Ramos (cell line): ENCODE measurements around the gene NOL6.

Experiments used
- in situ Hi-C: fragments of 300-500 bp; cut with MboI; formaldehyde crosslinking; loops from one replicate; pipeline ENCODE4 v1.14.3; 2022; ENCODE audit warnings: low sequenced_read_pairs; ENCODE audit not compliant: unreplicated experiment

The NOL6 gene

DNA sequence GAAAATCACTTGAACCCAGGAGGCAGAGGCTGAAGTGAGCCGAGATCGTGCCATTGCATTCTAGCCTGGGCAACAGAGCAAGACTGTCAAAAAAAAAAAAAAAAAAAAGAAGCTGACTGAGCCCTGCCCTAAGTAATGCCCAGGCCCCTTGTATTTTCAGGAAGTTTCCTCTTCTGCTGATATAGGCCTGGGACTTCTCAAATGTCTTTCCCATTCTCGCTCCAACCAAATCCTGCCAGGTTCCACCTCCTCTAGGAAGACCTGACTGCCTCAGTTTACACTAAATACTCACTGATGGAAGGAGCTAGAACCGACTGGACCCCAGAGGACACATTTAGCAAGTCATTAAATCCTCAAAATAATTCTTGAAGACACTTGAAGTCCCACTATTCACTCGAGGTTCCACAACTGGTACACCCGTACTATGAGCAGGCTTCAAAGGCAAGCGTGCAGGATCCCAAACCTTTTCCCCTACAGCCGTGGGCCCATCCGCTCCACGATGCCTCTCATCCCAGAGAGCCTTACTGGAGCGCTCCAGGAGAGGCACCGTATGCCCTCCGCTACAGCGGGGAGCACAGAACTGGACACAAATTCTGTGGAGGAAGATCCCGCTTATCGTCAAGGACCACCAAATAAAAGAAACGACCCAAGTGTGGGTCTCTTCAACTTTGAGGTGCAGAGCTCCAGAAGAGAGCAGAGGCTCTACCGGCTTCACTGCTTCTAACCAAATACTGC, 676 bp downstream of the NOL6 start:
- in situ Hi-C loops, result no loop called here

DNA sequence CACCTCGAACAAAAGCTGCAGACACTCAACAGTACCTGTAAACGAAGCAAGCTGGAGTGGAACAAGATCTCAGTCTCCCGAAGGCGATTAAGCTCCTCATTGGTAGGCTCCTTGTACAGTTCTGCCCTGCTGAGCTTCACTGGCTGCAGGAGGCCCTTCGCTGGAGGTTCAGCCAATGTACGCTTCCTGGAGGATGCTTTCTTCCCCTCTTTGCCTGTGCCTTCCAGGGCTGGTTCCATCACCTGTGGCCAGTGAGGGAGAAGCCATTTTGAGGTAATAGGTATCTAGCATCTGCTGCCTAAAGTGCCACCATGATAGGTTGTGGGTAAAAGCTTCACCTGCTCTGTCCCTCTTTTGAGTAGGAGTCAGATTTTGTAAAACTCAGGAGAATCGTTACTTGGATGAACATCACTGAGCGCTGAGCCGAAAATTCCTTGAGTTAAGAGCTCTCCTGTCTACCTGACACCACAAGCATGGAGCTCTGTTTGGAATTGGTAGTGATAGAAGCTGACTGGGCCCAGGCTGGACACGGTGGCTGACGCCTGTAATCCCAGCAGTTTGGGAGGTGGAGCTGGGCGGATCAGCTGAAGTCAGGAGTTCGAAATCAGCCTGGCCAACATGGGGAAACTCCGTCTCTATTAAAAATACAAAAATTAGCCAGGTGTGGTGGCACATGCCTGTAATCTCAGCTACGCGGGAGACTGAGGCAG, 1.4 kb downstream of the NOL6 start:
- in situ Hi-C loops, result no loop called here

GRCh38 chr9:33471361-33471760, 2.4 kb downstream of the NOL6 start:
- in situ Hi-C loops, result no loop called here

- in situ Hi-C loops, result loop anchor here (5.0 to 10.0 kb wide), 2 partner anchors 53 to 165 kb away; no protein-coding TSS in a partner anchor
Measured at GRCh38 chr9:33469891-33470290, 3.8 kb downstream of the NOL6 start.

DNA sequence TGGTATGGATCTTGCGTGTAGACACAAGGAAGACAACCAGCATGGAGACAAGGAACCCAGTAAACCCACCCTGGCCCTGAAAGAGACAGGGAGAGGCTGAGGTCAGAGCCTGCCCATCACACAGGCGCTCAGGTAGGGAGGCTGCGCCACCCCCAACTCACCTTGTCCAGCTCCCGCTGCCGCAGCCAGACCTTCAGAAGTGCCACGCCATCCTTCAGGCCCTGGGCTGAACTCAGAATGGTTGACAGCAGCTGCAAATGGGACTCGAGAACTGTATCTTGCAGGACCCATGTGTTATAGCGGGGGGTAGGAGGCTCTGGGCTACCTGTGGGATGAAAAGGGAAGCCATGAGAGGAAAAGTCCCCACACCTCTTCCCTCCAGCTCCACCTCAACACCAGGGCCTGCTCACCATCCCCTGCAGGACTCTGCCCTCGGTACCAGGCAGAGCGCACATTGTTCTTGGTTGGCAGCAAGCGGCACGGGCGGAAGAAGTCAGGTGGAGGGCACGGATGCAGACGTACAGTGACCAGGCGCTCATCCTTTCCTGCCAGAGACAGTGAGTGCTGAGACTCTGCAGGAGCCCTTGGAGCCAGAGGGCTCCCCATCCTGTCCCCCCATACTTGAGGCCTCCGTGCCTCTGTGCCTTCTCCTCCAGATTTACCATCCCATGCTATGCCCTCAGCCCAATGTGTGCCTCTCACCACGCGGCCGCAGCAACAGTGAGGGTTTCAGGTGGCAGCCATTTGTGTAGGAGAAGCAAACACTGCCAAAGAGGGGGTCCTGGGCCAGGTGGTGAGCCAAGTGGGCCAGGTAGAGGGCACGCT, 4.7 kb downstream of the NOL6 start:
- in situ Hi-C loops, result loop anchor here (5.0 to 10.0 kb wide), 2 partner anchors 52 to 164 kb away; no protein-coding TSS in a partner anchor

GRCh38 chr9:33468215-33468730, 5.5 kb downstream of the NOL6 start:
- in situ Hi-C loops, result loop anchor here (5.0 to 10.0 kb wide), 2 partner anchors 51 to 163 kb away; no protein-coding TSS in a partner anchor

- in situ Hi-C loops, result loop anchor here (5.0 to 10.0 kb wide), 2 partner anchors 50 to 163 kb away; no protein-coding TSS in a partner anchor
Measured at GRCh38 chr9:33467526-33467925, 6.2 kb downstream of the NOL6 start.

- in situ Hi-C loops, result loop anchor here (5.0 to 10.0 kb wide), 2 partner anchors 50 to 162 kb away; no protein-coding TSS in a partner anchor
Measured at GRCh38 chr9:33466565-33467495, 6.9 kb downstream of the NOL6 start.

DNA sequence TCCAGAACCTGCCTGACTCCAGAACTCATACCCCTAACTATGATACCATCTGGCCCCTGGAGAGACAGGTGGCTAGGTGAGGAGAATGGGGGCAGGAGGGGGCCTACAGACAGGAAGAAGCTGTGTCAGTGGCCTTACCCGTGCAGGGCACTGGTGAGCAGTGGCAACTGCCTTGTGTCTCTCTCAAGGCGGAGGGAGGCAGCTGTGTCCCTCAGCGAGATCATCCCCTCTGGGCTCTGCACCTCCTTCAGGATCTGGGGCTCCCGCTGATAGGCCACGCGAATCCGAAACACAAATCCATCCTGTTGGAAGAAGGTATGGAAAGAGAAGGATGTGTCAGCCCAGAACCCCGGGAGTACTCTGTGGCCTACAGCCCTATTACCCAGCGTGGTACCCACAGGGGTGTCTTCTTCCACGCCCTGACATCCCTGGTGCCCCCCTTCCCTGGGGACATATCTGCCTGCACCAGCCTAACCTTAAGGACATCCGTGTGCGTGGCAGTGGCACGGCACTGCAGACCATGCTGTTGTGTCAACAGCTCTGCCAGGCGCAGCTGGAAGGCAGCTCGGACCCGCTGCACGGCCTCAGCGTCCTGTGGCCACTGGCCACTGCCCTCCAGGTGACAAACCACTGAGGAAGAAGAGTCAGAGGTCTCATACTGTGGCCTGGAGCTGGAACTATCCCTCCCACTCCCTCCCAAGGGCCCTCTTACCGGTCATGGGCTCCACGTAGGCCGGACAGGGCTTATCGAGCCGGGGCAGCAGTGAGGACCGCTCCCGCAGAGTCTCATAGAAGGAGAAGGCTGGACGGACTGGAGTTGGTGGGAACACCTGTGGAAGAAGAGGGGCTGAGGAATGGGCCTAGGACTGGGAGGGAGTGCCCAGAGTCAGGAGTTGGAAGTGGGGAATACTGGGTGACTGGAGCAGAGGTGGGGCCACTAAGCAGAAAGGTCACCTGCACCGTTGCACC, 7.8 kb downstream of the NOL6 start:
- in situ Hi-C loops, result loop anchor here (5.0 to 10.0 kb wide), 2 partner anchors 49 to 161 kb away; no protein-coding TSS in a partner anchor

GRCh38 chr9:33465096-33465495, 8.6 kb downstream of the NOL6 start:
- in situ Hi-C loops, result loop anchor here (5.0 to 10.0 kb wide), 2 partner anchors 48 to 160 kb away; no protein-coding TSS in a partner anchor

DNA sequence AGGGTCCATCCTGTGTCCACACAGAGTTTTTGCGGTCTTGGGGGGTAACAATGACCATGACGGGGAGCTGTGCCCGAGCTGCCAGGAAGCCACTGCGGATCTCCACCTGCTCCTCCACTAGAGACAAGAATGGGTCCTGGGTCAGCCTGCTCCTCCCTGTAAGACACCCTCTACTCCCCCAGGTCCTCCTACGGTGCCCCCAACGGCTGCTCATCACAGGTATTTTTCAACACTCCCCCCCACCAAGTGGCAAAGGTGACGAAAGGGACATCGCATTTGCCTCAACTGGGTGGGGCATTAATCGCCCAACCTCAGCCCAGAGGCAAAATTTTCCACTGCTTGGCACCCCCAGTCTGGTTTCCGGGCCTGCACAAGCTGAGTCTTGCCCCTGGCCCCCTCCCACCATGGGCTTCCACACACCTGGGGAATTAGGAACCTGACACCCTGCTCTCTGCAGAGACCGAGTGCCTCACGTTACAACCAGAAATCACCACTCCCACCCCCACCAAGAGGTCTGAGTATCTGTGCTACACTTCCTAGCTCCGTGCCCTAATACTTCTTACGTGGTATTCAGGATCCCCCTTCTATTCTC, 9.6 kb downstream of the NOL6 start:
- in situ Hi-C loops, result loop anchor here (10.0 kb wide), 1 partner anchor 159 kb away; no protein-coding TSS in a partner anchor

DNA sequence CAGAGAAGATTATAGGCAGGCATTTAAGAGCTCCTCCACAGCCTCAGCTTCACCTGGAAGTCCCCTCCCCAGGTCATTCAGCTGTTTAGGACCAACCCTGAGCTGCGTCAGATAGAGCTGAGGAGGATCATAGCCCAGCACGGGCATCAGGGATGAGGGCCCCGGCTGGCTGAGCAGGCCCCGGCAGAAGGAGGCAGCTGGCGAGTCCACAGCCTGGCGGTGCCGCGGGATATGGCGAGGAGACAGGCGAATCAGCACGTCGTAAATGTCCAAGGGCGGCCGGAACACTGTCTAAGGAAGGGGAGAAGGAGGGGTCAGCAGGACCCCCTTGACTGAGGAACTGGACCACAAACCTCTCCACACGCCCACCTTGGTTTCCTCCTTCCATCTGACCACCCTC, 10.6 kb downstream of the NOL6 start:
- in situ Hi-C loops, result loop anchor here (10.0 kb wide), 1 partner anchor 158 kb away; no protein-coding TSS in a partner anchor

DNA sequence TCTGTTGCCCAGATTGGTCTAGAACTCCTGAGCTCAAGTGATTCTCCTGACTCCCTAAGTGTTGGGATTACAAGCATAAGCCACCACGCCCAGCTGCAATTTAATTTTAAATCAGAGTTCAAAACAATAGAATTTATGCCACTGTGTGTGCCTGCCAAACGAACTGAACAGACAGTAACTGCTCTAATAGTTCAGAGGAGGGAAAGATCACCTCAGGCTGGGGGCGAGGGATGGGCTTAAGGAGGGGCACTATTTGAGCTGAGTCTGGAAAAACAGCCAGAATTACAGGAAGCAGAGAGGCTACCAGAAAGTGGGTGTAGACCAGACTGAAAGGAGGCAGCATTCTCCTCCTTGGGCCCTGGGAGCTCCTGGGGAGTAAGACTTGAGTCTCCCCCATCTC, 12.2 kb downstream of the NOL6 start:
- in situ Hi-C loops, result loop anchor here (10.0 kb wide), 1 partner anchor 157 kb away; no protein-coding TSS in a partner anchor

- in situ Hi-C loops, result loop anchor here (10.0 kb wide), 1 partner anchor 156 kb away; no protein-coding TSS in a partner anchor
Measured at GRCh38 chr9:33460854-33461253, 12.9 kb downstream of the NOL6 start.

DNA sequence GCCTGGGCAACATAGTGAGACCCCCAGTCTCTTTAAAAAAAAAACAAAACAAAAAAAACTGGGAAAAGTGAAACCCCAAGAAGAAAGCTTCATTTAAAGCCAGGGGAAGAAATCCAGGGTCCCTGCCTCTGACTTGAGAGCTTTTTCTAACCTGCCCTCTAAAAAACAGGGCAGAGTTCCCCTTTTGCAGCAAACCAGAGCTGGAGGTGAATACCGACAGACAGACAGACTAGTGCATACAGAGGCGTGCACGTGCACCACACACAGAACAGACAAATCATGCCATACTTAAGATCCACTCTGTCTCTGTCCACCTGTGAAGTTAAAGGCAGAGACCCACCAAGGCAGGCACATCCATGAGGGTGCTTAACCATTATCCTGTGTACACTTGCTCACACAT, 14.6 kb downstream of the NOL6 start:
- in situ Hi-C loops, result no loop called here

GRCh38 chr9:33458444-33458843, 15.3 kb downstream of the NOL6 start:
- in situ Hi-C loops, result no loop called here

GRCh38 chr9:33455945-33456344, 17.8 kb downstream of the NOL6 start:
- in situ Hi-C loops, result no loop called here
